DMS153 (cell line): ENCODE data around the gene ZSCAN22.
"Not testable (repeated sequence)": the region's sequence is repeated elsewhere in the genome, so short reads cannot be mapped to it uniquely, and the experiment has no call there.

Source experiments
- DNase-seq: peaks from one replicate; lab custom pipeline; 2025; lab: John Stamatoyannopoulos, UW

ZSCAN22 gene

GRCh38 chr19:58318297-58318696 lies 8.5 kb upstream of the ZSCAN22 start:
- DNase-seq, result no peak

GRCh38 chr19:58319241-58319640 lies 7.6 kb upstream of the ZSCAN22 start:
- no peak for DNase-seq

- DNase-seq, result no peak
Observed at GRCh38 chr19:58325311-58326022, 1.3 kb upstream of the ZSCAN22 start.

DNA sequence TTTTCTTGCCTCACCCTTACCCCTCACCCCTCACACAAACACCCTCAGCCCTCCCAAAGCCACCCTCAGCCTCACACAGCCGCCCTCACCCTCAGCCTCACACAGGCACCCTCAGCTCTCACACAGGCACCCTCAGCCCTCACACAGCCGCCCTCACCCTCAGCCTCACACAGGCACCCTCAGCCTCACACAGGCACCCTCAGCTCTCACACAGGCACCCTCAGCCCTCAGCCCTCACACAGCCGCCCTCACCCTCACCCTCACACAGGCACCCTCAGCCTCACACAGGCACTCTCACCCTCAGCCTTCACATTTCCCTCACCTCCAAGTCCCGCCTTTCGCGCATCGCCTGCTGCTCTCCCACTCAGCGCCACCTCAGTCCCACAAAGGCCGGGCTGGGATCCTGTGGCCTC lies 287 bp upstream of the ZSCAN22 start:
- DNase-seq, result no peak

DNA sequence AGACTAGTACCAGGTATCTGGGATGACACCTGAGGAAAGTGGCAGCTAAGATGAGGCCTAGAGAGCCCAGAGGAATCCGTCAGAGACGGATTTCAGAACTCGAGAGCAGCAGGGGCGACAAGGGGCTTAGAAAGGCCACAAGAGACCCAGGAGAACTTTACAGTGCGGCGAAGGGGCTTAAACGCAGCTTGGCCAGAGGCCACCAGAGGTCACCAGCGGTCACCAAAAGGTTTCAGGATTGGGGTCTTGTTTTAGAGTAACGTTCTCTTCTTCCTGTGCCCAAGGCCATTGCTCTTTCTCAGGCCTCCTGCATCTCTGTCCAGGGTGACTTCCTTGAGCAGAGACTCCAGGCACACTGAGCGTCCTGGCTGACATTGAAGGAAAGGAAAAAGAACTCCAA lies 2.2 kb downstream of the ZSCAN22 start:
- DNase-seq, result no peak

GRCh38 chr19:58330458-58330857 lies 3.7 kb downstream of the ZSCAN22 start:
- no peak for DNase-seq

- DNase-seq, result no peak
Observed at GRCh38 chr19:58332697-58333096, 5.9 kb downstream of the ZSCAN22 start.

DNA sequence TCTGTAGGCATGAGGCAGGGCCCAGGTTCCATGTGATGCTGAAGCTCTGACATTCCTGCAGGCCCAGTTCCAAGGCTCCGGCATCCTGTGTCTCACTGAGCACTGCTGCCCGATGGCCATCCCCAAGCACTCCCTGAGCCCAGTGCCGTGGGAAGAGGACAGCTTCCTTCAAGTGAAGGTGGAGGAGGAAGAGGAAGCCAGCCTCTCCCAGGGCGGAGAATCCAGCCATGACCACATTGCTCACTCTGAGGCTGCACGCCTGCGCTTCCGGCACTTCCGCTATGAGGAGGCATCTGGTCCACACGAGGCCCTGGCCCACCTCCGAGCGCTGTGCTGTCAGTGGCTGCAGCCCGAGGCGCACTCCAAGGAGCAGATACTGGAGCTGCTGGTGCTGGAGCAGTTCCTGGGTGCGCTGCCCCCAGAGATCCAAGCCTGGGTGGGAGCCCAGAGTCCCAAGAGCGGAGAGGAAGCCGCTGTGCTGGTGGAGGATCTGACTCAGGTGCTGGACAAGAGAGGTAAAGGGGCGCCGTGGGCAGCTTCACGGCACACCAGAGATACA lies 8.0 kb downstream of the ZSCAN22 start:
- no peak for DNase-seq

DNA sequence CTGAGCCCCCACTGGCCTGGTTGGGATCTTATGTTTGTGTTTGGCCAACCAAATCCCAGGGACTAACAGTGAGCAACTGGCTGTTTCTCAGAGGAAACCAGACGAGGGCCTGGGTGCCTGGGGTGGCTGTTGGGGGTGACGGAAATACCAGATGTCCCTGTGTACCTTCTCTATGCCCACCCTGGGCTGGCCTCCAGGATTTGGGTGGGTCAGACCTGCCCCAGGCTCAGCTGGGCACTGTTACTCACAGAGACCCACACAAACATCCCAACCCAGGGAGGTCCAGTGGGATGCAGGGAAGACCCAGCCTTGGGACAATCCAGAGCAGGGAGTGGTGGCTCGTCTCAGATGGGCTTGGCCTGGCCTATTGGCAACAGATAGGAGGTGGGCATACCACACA lies 8.8 kb downstream of the ZSCAN22 start:
- no peak for DNase-seq

- no peak for DNase-seq
Observed at GRCh38 chr19:58336216-58336615, 9.4 kb downstream of the ZSCAN22 start.

DNA sequence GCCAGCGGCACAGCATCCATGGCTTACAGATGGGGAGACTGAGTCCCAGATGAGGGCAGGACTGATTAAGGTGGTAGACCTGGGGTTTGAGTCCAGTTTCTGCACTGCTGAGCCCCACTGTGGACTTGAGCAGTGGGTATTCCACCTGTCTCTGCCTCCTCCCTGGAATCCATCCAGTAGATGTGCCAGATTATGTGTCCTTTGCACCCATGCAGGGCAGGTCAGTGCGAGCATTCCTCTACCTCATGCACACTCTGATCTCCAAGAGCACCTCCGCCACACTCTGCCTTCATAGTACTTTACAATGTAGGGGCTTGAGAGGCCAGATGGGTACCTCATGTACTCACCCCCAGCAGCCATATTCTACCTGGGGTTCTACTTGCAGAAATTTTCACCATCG lies 10.0 kb downstream of the ZSCAN22 start:
- no peak for DNase-seq

GRCh38 chr19:58338336-58338735 lies 11.5 kb downstream of the ZSCAN22 start:
- no peak for DNase-seq

DNA sequence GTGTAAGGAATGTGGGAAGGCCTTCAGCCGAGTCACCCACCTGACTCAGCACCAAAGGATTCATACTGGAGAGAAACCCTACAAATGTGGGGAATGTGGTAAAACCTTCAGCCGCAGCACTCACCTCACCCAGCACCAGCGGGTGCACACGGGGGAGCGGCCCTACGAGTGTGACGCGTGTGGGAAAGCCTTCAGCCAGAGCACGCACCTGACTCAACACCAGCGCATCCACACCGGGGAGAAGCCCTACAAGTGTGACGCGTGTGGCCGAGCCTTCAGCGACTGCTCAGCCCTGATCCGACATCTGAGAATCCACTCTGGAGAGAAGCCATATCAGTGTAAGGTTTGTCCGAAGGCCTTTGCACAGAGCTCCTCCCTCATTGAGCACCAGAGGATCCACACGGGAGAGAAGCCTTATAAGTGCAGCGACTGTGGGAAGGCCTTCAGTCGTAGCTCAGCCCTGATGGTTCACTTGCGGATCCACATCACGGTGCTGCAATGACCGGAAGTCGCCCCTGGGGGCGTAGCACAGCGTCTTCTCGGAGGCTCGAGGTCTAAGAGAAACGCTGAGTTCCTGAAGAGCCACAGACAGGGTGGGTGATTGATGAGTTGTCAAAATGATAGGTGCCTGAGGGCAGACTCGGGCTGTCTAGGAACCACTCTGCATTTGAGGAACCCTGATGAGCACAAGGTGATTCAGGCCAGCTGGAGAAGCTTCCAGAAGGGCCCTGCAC lies 12.2 kb downstream of the ZSCAN22 start:
- DNase-seq, result no peak

GRCh38 chr19:58345558-58345957 lies 18.8 kb downstream of the ZSCAN22 start:
- DNase-seq, result no peak

- peak; percentile 38 for DNase-seq
Observed at GRCh38 chr19:58346961-58347929, 20.5 kb downstream of the ZSCAN22 start.

GRCh38 chr19:58348080-58348479 lies 21.3 kb downstream of the ZSCAN22 start:
- not testable (repeated sequence) for DNase-seq

- no peak for DNase-seq
Observed at GRCh38 chr19:58349590-58349989, 22.8 kb downstream of the ZSCAN22 start.

- no peak for DNase-seq
Observed at GRCh38 chr19:58350001-58350861, 23.4 kb downstream of the ZSCAN22 start.

DNA sequence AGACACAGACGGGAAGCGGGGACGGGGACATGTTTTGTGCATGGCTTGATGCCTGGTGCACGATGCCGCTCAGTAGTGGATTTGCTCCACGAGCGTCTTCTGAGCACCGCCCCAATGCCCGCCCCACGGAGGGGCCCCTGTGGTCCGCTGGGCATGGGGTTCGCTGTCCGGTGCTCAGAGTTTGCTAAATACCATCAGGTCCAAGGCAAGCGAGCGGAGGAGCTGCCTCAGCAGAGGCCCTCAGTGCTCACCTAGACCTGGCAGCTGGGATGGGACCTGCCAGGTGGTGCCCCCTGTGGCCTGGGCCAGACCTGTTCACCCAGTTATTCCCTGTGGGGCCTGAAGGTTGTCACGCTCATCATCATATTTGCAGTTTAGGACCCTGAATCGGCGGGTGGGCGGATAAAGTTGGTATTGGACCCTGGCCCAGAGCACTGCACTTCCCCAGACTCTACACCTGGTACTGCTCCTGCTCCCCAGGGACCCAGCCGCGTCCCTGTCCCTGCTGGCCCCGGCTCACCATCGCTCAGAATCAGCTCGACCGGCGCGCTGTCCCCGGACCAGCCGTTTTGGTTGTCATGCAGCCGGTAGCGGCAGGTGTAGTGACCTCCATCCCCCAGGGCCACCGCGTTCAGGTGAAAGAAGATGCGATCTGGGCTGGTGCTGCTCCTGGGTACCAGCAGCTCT lies 24.2 kb downstream of the ZSCAN22 start:
- no peak for DNase-seq

- no peak for DNase-seq
Observed at GRCh38 chr19:58351558-58351878, 24.7 kb downstream of the ZSCAN22 start.
